ENCODE data around the gene APOOL.

DNA sequence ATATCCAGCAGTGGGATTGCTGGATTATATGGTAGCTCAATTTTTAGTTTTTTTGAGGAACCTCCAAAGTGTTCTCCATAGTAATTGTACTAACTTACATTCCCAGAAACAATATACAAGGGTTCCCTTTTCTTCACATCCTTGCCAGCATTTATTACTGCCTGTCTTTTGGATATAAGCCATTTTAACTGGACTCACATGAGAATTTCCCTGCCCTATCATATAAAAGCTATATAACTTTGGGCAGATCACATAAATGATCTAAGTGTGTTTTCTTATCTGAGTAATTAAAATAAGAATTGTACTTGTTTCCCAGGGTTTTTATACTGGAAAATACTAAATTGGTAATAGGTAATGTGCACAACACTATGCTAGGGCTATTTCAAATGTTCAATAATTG is 25.4 kb downstream of the APOOL start:
- TF ChIP-seq, protein P1, sequence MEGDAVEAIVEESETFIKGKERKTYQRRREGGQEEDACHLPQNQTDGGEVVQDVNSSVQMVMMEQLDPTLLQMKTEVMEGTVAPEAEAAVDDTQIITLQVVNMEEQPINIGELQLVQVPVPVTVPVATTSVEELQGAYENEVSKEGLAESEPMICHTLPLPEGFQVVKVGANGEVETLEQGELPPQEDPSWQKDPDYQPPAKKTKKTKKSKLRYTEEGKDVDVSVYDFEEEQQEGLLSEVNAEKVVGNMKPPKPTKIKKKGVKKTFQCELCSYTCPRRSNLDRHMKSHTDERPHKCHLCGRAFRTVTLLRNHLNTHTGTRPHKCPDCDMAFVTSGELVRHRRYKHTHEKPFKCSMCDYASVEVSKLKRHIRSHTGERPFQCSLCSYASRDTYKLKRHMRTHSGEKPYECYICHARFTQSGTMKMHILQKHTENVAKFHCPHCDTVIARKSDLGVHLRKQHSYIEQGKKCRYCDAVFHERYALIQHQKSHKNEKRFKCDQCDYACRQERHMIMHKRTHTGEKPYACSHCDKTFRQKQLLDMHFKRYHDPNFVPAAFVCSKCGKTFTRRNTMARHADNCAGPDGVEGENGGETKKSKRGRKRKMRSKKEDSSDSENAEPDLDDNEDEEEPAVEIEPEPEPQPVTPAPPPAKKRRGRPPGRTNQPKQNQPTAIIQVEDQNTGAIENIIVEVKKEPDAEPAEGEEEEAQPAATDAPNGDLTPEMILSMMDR (IDR thresholded peaks at IDR 0.05 in 4 of 5, conservative IDR thresholded peaks at IDR 0.05 in 1 of 5) = no peak
- TF ChIP-seq POLR2A (IDR thresholded peaks at IDR 0.05) = no peak

Measured in gastrocnemius medialis (tissue), 4 donors.